Spinal cord (tissue), 10 donors: ENCODE measurements around the gene CRYGS. TPM values are rescaled to one million over a fixed set of nuclear protein-coding genes. Genes with fewer than 3 reads are reported as not detected.

Experiments
- DNase-seq, 6 donors: peaks; one replicate each; pipeline versions ENCODE4 v3.0.0 to v3.0.0-alpha.2; 2013 to 2015; ENCODE audit warnings: low spot score in 6 of 6, low read depth in 4 of 6
- H3K27ac ChIP-seq: one replicate; pipeline ENCODE4 v1.5.1; 2013; ENCODE audit warnings: low read depth, low read length, control low read depth
- H3K27me3 ChIP-seq: one replicate; pipeline ENCODE4 v1.6.1; 2013; ENCODE audit warnings: low read length; ENCODE audit not compliant: control insufficient read depth, insufficient read depth
- H3K36me3 ChIP-seq: one replicate; pipeline ENCODE4 v1.6.1; 2013; ENCODE audit warnings: low read length; ENCODE audit not compliant: control insufficient read depth, insufficient read depth
- H3K4me1 ChIP-seq: one replicate; pipeline ENCODE4 v1.6.1; 2013; ENCODE audit warnings: low read length; ENCODE audit not compliant: control insufficient read depth, insufficient read depth
- H3K4me3 ChIP-seq: one replicate; pipeline ENCODE4 v1.5.1; 2013; ENCODE audit warnings: low read depth, low read length, control low read depth
- H3K9me3 ChIP-seq: one replicate; pipeline ENCODE4 v1.6.1; 2013; ENCODE audit warnings: low read length; ENCODE audit not compliant: control insufficient read depth, insufficient read depth
- WGBS: methylation state at CpG from one replicate; pipeline ENCODE4 v1.1.5; 2013; ENCODE audit warnings: missing lambda C conversion rate; ENCODE audit not compliant: insufficient coverage; 5-methylcytosine and 5-hydroxymethylcytosine counted together
- polyA plus RNA-seq, 2 donors: library from polyadenylated mRNA; unstranded; fragments of 120-200 nt; gene quantifications; one replicate each; pipeline ENCODE4 v1.2.1, GENCODE V29; 2013; ENCODE audit not compliant: insufficient read length in 2 of 2
- total RNA-seq, 2 donors: library from RNA; depleted of rRNA in 1 of 2; stranded (reverse); fragments of 120-200 nt in 1 of 2; fragments of >200 nt in 1 of 2; gene quantifications; one replicate each; pipeline versions ENCODE4 v1.2.3 to v1.2.4, GENCODE V29; 2013 to 2014
- donor health status: healthy.

Gene CRYGS
- total and polyA plus RNA-seq, 4 donors = 1.4 to 9.8 (median 5.6) TPM

DNA sequence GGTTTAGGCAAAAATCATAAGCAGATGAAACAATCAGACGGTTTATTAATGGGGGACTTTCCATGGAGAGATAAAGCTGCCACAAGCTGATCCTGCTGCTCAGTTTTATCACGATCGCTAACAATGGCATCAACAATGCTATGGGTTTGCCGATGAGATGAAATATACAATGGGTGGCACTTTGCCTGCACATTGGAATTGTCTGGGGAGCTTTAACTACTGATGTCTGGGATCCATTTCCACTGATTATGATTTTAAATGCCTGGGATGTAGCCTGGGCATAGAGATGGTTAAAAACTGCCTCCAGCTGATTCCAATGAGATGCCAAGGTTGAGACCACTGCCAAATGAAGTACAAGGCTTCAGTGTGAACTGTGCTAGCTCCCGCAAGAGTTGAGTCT, 30.8 kb downstream of the CRYGS start:
- H3K36me3 ChIP-seq = no peaks in the 10 kb centered on the region
- no peak overlapping the region for H3K27ac ChIP-seq
- H3K4me1 ChIP-seq = peaks cover 11% of the 10 kb centered on the region
- no peaks in the 10 kb centered on the region for H3K9me3 ChIP-seq
- peaks cover 2% of the 10 kb centered on the region for H3K27me3 ChIP-seq
- DNase-seq = peak in 4 of 6 donors; percentile 32 to 85 (median 38)
- WGBS = 51% methylated on average over 5 of the region's 5 CpGs
- no peak overlapping the region for H3K4me3 ChIP-seq

DNA sequence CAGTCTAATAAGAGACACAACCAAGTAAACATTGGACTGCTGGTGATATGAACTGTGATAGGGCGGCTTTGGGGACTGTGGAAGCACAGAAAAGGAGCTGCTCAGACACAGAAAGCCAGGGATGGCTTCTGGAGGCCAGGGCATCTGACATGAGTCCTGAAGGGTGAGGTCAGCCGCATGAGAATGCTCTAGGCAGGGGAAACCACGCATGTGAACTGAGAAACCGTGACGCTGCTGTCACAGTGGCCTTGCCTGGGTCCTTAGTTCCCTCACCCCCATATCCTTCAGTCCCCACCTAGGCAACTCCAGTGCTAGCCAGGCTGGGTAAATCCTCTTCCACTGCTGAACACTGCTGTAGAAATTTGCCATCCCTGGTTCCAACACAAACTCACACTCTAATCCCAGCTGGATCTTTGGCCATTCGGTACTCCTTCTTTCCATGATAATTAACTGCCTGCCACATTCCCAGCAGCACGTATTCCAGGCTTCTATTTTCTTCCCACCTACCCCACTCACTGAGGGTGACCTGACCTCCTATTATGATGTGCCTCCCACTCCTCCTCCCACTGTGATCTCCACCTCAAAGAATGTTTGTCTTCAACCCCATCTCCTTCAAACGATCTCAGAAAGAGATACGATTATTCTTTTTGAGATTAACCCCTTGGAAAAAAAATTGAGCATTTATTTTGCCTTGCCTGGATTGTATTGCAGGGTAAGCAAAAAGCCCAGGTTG, 31.4 kb downstream of the CRYGS start:
- Histone ChIP-seq H3K36me3 (no peaks in the 10 kb centered on the region), H3K4me3 (no peak overlapping the region)
- WGBS = 60% methylated on average over 7 of the region's 9 CpGs

DNA sequence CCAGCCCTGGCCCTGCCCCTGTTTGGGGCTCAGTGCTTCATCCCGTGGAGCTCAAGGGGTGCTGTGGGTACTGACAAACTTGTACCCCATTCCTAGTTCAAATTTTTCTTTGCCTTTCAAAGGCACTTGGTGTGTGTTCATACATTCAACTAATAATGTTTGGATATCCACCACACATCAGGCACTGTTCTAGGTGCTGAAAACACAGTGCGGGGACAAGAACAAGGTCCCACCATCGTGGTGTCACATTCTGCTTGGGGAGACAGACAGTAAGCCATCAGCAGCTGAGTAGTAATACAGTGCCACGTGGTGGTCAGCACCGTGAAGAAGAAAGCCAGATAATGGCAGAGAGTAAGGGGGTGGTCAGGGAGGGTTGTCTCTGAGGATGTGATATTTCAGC, 32.5 kb downstream of the CRYGS start:
- Histone ChIP-seq H3K27me3 (no peaks in the 10 kb centered on the region), H3K4me1 (peaks cover 11% of the 10 kb centered on the region), H3K4me3 (no peak overlapping the region), H3K36me3 (no peaks in the 10 kb centered on the region), H3K9me3 (no peaks in the 10 kb centered on the region), H3K27ac (no peak overlapping the region)
- WGBS = 80% methylated on average over 5 of the region's 5 CpGs
- no peak for DNase-seq

More for the DNA sequence above, 31.4 kb downstream of the CRYGS start:
- DNase-seq = no peak
- Histone ChIP-seq H3K4me1 (peaks cover 11% of the 10 kb centered on the region), H3K9me3 (no peaks in the 10 kb centered on the region), H3K27ac (no peak overlapping the region), H3K27me3 (peaks cover 2% of the 10 kb centered on the region)

DNA sequence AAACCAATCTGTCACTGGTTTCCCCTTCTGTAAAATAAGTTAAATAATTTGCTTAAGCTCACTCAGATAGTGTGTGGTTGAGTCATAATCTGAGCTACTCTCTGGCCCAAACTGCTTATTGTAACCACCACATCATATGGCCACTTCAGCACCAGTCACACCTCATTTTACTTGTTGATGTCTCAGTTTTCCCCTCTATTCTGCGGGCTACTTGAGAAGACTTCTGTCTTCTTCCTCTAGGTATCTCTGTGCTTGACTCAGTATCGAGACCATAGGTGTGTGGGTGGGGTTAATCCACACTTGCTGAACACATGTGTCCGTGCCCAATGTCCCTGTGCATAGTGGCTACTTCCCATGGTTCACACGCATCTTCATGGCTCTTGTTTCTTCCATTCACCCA, 32.9 kb downstream of the CRYGS start:
- no peaks in the 10 kb centered on the region for H3K27me3 ChIP-seq
- H3K27ac ChIP-seq = no peak overlapping the region
- DNase-seq = no peak
- peaks cover 11% of the 10 kb centered on the region for H3K4me1 ChIP-seq
- no peaks in the 10 kb centered on the region for H3K36me3 ChIP-seq
- WGBS = 100% methylated on average over 2 of the region's 4 CpGs
- H3K4me3 ChIP-seq = no peak overlapping the region
- no peaks in the 10 kb centered on the region for H3K9me3 ChIP-seq

DNA sequence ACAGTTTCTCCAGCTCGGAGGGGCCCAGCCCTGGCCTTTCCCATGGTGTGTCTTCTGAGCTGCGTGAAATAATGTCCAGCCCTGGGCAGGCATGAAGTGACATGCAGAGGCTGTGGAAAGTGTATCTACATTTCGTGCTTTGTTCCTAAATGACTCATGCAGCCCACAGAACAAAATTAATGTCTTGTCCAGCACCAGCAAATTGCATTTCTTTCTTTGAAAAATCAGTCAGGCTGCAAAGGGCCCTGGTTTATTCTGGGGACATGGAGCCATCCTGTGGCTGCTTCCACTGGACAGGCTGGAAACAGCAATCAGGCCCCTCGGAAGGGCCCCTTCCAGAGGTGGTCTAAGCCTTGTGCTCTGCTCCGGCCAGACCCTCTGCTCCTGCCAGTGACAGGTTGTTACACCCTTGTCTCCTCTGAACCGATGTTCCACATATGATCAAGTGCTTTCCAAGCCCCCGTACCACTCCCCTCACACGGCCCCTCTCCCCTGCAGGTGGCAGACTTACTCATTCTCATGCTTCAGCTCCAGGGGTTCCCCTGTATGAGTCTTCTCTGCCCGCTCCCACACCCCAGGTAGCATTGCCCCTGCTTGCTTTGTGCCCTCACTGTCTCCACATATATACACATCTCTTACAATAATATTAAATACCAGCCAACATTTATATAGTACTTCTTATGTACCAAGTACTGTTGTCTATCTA, 33.7 kb downstream of the CRYGS start:
- H3K27me3 ChIP-seq = no peaks in the 10 kb centered on the region
- H3K27ac ChIP-seq = no peak overlapping the region
- no peaks in the 10 kb centered on the region for H3K9me3 ChIP-seq
- H3K36me3 ChIP-seq = no peaks in the 10 kb centered on the region
- peaks cover 11% of the 10 kb centered on the region for H3K4me1 ChIP-seq
- H3K4me3 ChIP-seq = no peak overlapping the region
- DNase-seq = peak in 1 of 6 donors; percentile 43
- 64% methylated on average over 8 of the region's 9 CpGs for WGBS

DNA sequence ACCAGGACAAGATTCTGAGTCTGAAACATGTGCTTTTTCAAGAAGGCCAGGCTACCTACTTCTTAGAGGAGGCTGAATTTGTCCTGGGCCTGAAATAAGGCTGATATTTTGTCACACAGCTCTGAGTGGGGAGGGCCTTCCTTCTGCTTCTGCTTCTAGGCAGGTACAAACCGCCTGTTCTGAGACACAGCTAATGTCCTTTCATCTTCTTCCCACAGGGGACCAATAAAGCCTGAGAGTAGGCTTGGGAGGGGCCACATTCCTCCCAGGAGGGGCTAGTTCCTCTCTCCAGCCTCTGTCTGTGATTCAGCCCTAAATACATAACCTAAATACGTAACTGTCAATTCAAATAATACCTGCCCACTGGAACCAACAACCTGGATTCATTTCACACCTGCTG, 34.8 kb downstream of the CRYGS start:
- H3K27ac ChIP-seq = no peak overlapping the region
- no peaks in the 10 kb centered on the region for H3K9me3 ChIP-seq
- WGBS = 69% methylated on average over 2 of the region's 2 CpGs
- peaks cover 11% of the 10 kb centered on the region for H3K4me1 ChIP-seq
- peak in 1 of 6 donors; percentile 70 for DNase-seq
- H3K4me3 ChIP-seq = no peak overlapping the region
- H3K27me3 ChIP-seq = no peaks in the 10 kb centered on the region
- H3K36me3 ChIP-seq = no peaks in the 10 kb centered on the region

DNA sequence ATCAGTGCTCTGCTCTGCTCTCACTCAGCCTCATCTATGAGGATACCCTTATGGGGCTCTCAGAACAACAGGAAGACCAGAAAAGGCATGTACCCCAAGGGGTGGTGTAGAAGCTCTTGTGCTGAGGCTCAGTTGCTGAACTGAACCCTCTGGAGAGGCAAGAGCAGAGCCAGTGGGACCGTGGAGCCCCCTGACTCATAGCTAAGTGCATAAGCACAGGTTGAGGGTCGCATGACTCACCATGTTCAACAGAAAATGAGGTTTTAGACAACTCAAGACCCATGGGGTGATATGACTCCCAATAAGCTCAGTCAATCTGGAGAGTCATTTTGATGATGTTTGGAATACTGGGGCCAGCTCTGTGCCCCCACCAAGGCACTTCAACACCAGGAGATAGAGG, 37.3 kb downstream of the CRYGS start:
- H3K4me3 ChIP-seq = no peak overlapping the region
- no peaks in the 10 kb centered on the region for H3K27me3 ChIP-seq
- no peaks in the 10 kb centered on the region for H3K36me3 ChIP-seq
- H3K9me3 ChIP-seq = no peaks in the 10 kb centered on the region
- H3K27ac ChIP-seq = no peak overlapping the region
- H3K4me1 ChIP-seq = peaks cover 11% of the 10 kb centered on the region
- DNase-seq = no peak
- 92% methylated on average over 2 of the region's 2 CpGs for WGBS

DNA sequence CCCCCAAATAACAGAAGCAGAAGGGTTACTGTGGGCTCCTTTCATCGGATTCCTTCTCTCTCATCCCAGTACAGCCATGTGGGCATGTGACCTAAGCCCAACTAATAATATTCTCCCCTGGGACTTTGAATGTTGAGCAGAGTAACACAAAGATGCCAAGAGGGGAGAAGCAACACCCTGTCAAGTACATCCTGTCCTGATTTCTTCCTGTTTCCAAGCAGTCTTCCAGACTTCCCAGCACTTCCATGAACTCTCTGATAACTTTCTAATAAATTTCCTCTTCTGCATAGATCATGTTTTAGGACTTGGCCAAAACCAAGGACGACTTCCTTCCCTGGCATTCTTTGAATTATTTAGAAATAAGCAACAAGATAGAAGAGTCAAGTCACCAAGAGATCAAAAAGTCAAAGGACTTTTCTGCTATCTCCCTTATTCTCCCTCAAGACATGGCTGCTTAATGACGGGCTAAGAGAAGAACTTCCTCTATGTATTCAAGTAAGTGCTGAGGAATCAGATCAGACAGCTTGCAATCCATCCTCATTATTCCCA, 37.9 kb downstream of the CRYGS start:
- Histone ChIP-seq H3K4me3 (no peak overlapping the region), H3K27me3 (no peaks in the 10 kb centered on the region), H3K27ac (no peak overlapping the region), H3K9me3 (no peaks in the 10 kb centered on the region), H3K36me3 (no peaks in the 10 kb centered on the region), H3K4me1 (peaks cover 11% of the 10 kb centered on the region)
- WGBS = no CpG with 5 or more reads among the region's 3 CpGs
- DNase-seq = no peak

DNA sequence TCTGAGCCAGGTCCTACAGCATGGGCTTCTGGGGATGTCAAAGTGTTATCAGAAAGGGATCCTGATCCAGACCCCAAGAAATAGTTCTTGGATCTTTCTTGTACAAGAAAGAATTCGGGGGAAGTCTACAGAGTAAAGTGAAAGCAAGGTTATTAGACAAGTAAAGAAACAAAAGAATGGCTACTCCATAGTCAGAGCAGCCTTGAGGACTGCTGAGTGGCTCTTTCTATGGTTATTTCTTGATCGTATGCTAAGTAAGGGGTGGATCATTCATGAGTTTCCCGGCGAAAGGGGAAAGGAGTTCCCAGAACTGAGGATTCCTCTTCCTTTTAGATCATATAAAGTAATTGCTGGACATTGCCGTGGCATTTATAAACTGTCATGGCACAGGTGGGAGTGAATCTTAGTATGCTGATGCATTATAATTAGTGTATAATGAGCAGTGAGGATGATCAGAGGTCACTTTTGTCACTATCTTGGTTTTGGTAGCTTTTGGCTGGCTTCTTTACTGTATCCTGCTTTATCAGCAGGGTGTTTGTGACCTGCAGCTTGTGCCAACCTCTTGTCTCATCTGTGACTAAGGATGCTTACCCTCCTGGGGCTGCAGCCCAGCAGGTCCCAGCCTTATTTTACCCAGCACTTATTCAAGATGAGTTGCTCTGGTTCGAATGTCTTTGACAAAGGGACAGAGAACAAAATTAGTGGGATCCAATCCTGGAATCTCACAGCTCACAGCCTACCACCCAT, 41.0 kb downstream of the CRYGS start:
- WGBS = 80% methylated on average over 1 of the region's 6 CpGs
- Histone ChIP-seq H3K27ac (no peak overlapping the region), H3K36me3 (no peaks in the 10 kb centered on the region), H3K27me3 (no peaks in the 10 kb centered on the region), H3K9me3 (peaks cover 1% of the 10 kb centered on the region), H3K4me1 (peaks cover 4% of the 10 kb centered on the region), H3K4me3 (no peak overlapping the region)
- no peak for DNase-seq
